Pons (tissue), 1 donor: ENCODE results near the gene BLOC1S1.

Source experiments
- DNase-seq: peaks from one replicate; pipeline ENCODE4 v3.0.0-alpha.2; 2016; ENCODE audit warnings: low spot score

The BLOC1S1 gene

GRCh38 chr12:55715833-55716581, at the start of gene BLOC1S1:
Gene BLOC1S1 (plus strand): TSS chr12:55716046. CDS start chr12:55716052, 6 bp downstream.
- peak; percentile 92 for DNase-seq

- DNase-seq, result no peak
Measured at GRCh38 chr12:55666508-55666907, 49.3 kb upstream of the BLOC1S1 start.

- no peak for DNase-seq
Measured at GRCh38 chr12:55670276-55670675, 45.6 kb upstream of the BLOC1S1 start.

DNA sequence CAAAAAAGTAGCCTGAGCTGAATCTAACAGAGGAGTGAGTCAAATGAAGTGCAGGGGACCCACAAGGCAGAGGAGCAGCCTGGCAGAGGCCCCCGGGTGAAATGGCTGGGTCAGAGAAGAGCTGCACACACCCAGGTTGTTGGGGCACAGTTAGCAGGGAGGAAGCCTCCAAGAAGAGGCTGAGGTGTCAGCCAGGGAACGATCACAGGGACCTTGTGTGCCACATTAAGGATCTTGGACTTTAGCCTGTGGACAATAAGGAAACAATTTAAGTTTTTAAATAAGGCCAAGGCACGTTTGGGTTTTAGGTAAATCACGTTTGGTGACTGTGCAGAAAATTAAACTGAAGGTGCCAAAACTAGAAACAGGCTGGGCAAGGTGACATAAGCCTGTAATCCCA, 44.1 kb upstream of the BLOC1S1 start:
- DNase-seq, result no peak

- DNase-seq, result peak; percentile 66
Measured at GRCh38 chr12:55673638-55674037, 42.2 kb upstream of the BLOC1S1 start.

GRCh38 chr12:55675666-55676065, 40.2 kb upstream of the BLOC1S1 start:
- no peak for DNase-seq

DNA sequence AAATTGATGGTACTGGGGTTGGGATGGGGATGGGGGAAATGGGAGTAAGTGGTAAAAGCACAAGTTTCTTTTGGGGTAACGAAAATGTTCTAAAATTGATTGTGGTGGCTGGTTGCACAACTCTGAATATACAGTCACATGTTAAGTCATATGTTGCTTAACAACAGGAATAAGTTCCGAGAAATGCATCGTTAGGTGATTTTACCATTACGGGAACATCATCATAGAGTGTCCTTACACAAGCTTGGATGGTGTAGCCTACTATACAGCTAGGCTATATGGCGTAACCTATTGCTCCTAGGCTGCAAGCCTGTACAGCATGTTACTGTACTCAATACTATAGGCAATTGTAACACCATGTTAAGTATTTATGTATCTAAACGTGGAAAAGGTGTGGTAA, 39.1 kb upstream of the BLOC1S1 start:
- peak; percentile 30 for DNase-seq

DNA sequence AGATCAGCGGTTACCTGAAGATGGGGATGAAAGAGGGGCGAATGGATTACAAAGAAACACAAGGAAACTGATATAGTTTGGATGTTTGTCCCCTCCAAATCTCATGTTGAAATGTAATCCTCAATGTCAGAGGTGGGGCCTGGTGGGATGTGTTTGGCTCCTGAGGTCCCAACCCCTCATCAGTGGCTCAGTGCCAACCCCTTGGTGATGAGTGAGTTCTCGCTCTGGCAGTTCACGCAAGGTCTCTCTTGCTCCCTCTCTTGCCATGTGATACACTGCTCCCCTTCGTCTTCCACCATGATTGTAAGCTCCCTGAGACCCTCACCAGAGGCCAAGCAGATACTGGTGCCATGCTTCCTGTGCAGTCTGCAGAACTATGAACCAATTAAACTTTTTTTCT, 36.2 kb upstream of the BLOC1S1 start:
- no peak for DNase-seq

DNA sequence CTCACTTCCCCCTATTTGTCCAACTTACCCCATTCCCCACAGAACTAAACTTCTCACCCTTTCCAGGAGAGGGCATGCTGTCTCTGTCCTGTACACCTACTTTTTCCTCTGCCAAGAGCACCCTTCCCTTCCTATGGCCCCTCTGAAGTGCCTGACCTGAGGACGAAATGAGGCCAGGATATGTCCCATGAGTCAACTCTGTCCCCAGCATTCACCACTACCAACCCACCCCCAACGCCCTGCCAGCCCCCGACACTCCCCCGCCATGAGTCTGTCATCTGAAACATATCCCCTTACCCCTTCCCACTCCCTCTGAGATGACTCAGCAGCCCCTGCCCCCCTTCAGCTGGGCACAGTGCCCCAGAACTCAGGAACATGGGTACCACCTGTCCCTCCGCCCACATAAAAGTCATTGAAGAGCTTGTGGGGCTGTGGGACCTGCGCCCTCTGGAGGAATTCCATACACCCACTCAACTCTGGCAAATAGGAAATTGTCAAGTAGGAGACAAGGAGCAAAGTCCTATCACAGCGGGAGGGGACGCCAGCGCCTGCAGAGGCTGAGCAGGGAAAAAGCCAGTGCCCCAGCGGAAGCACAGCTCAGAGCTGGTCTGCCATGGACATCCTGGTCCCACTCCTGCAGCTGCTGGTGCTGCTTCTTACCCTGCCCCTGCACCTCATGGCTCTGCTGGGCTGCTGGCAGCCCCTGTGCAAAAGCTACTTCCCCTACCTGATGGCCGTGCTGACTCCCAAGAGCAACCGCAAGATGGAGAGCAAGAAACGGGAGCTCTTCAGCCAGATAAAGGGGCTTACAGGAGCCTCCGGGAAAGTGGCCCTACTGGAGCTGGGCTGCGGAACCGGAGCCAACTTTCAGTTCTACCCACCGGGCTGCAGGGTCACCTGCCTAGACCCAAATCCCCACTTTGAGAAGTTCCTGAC, 34.4 kb upstream of the BLOC1S1 start:
- peak; percentile 22 for DNase-seq

DNA sequence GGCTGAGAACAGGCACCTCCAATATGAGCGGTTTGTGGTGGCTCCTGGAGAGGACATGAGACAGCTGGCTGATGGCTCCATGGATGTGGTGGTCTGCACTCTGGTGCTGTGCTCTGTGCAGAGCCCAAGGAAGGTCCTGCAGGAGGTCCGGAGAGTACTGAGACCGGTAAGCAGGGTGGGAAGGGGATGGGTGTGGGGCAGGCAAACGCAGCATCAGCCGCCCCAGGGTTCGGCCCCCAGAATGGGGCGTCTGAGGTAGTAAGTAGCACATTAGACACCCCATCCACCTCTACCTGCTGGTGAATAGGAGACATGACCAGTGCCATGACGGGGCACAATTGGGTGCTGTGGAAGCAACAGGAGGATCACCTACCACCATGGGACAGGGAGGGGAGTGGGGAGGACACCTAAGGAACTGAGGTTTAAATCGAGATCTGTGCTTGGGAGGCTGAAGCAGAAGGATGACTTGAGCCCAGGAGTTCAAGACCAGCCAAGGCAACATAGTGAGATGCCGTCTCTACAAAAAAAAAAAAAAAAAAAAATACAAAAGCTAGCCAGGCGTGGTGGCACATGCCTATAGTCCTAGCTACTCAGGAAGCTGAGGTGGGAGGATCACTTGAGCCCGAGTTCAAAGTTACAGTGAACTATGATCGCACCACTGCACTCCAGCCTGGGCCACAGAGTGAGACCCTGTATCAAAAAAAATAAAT, 33.6 kb upstream of the BLOC1S1 start:
- DNase-seq, result no peak

DNA sequence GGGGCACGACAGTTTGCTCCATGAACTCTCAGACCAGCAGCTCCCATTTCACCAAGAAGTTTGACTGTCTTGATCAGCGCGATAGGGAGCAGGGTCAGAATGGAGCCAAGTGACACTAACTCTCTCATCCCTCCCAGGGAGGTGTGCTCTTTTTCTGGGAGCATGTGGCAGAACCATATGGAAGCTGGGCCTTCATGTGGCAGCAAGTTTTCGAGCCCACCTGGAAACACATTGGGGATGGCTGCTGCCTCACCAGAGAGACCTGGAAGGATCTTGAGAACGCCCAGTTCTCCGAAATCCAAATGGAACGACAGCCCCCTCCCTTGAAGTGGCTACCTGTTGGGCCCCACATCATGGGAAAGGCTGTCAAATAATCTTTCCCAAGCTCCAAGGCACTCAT, 32.2 kb upstream of the BLOC1S1 start:
- DNase-seq, result no peak

GRCh38 chr12:55684761-55685370, 31.0 kb upstream of the BLOC1S1 start:
- no peak for DNase-seq

GRCh38 chr12:55685671-55686070, 30.2 kb upstream of the BLOC1S1 start:
- no peak for DNase-seq

DNA sequence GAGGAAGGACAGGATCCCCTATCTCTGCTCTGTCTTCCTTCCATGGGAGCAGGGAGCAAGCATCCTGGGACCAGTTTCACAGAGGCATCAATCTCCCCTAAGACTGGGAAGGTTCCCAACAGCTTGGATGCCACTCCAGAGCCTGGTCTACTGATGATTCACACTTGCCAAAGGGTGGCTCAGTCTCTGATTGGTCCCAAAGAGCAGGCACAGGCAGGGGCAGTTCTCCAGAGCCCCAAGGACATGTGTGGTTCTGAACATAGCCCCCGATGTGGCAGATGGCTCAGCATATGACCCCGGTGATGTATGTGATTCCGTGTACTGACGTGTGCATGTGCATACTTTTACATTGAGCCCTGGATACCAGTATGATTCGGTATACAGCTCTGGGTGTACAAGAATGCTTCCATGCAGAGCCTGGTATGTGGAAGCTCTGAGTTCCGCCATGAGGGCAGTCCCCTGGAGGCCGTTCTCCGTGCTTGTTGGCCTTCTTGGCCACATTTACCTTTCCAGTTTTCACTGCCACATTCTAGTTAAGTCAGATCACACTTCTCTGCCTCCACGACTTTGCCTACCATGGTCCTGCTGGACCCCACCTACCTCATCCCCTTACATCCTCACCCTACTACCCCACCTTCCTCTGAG, 29.4 kb upstream of the BLOC1S1 start:
- no peak for DNase-seq

DNA sequence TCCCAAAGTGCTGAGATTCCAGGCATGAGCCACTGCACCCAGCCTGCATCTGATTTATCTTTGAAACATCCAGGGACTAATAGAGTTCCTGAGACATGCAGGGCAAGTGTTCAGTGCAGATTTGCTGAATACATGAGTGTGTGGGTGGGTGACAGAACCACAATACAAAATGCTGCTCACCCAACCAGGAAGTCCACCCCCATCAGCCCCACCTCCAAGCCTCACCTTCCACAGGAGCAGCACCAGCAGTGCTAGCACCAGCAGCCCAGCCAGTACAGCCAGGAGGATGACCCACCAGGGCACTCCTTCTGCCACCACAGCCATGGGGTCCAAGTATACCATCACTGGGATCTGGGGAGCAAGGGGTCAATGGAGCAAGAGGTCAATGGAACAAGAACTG, 28.1 kb upstream of the BLOC1S1 start:
- DNase-seq, result no peak

- DNase-seq, result no peak
Measured at GRCh38 chr12:55688716-55689655, 26.9 kb upstream of the BLOC1S1 start.

DNA sequence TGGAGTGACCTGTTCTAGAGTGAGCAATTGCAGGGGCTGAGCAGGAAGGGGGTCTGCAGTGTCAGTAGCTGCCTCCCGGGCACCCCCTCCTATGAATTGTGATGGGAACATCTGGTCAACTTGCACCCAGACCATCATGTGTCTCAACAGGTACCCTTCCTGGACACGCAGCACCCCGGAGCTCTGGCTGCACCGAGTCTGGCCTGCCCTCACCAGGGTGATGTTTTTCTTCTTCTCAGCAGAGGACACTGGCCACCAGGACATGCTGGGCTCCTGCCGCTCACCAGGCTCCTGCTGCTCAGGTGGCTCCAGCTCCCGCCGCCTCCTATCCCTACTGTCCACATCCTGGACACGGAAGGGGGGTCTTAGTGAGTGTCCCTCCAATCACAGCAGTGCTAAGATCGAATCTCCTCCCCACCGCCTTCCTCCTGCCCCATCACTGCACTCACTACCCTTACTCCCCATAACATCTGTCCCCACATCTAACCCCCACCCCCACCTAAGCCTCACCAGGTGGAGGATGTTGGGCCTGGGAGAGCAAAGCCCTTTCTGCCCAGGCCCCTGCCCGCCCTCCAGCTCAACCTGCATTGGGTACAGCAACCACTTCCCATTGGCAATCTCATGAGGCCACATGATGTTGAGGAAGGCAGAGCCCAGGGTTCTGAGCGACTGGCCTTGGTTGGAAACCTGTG, 23.1 kb upstream of the BLOC1S1 start:
- DNase-seq, result no peak

- DNase-seq, result no peak
Measured at GRCh38 chr12:55693323-55694187, 22.3 kb upstream of the BLOC1S1 start.

DNA sequence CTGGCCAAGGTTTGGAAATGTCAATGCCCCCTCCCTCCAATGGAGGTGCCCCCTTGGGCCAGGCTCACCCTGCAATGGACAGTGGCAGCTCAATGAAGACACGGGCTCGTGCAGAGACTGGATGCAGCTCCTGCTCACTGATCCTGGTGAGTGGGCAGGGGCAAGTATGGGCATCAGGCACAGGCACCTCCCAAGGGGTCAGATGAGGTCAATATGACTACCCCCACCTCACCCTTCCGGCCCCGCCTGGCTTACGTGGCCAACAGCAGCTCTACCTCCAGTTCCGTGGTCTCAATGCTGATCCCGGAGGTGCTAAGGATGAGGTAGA, 21.7 kb upstream of the BLOC1S1 start:
- no peak for DNase-seq
